ENCODE results near the gene TMC1. TPM values are rescaled to one million over a fixed set of nuclear protein-coding genes. Genes with fewer than 3 reads are reported as not detected.
A peak's percentile ranks its signal among the peaks of the same experiment; 100 is the strongest.

Gene TMC1
- total and polyA plus RNA-seq, 9 donors, result 0.12 to 1.4 (median 0.48) TPM

DNA sequence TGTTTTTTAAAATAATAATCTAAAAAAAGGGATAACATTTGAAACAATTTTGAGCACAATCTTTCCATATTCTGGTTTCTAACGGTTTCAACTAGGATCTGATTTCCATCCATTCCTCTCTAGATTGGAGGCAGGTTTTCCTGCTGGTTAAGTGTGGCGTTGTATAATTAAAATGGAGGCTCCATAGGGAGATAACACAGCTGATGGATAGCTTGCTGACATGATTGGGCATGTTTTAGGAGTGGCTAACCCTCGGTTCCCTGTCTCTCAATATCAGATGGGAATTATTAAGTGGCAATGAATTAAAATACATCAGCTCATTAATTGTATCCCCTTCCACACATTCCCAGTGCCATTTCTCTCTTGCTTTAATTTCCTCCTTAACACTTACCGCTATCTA, 222.4 kb downstream of the TMC1 start:
- TF ChIP-seq EP300 (IDR thresholded peaks at IDR 0.05), result no peak
- no peak for TF ChIP-seq CTCF (IDR thresholded peaks at IDR 0.05)
- TF ChIP-seq POLR2A (IDR thresholded peaks at IDR 0.05), result no peak

GRCh38 chr9:72749276-72749675, 227.9 kb downstream of the TMC1 start:
- Histone ChIP-seq H3K36me3 (no peaks in the 10 kb centered on the region), H3K27me3 (no peaks in the 10 kb centered on the region), H3K27ac (no peak overlapping the region), H3K9me3 (no peaks in the 10 kb centered on the region), H3K4me1 (ENCODE audit: insufficient read depth) (no peaks in the 10 kb centered on the region), H3K4me3 (no peak overlapping the region)
- intact Hi-C loops (cut with DNase I), result no loop called here
- TF ChIP-seq EP300 (IDR thresholded peaks at IDR 0.05) (no peak), CTCF (IDR thresholded peaks at IDR 0.05) (no peak), POLR2A (IDR thresholded peaks at IDR 0.05) (no peak)
- DNase-seq, result no peak
- 94 to 95% (median 95%) methylated on average over 5 of the region's 5 CpGs for whole genome bisulfite sequencing, 3 donors

More for the DNA sequence above, 222.4 kb downstream of the TMC1 start:
- no peaks in the 10 kb centered on the region for H3K36me3 ChIP-seq
- H3K4me1 ChIP-seq (ENCODE audit: insufficient read depth), result no peaks in the 10 kb centered on the region
- H3K4me3 ChIP-seq, result no peak overlapping the region
- H3K27ac ChIP-seq, result no peak overlapping the region
- no peaks in the 10 kb centered on the region for H3K27me3 ChIP-seq
- H3K9me3 ChIP-seq, result no peaks in the 10 kb centered on the region
- intact Hi-C loops (cut with DNase I), result no loop called here
- DNase-seq, result no peak
- 84 to 86% (median 85%) methylated on average over 4 of the region's 4 CpGs for WGBS, 3 donors

GRCh38 chr9:72751541-72751940, 230.1 kb downstream of the TMC1 start:
- Histone ChIP-seq H3K27ac (no peak overlapping the region), H3K4me1 (ENCODE audit: insufficient read depth) (no peaks in the 10 kb centered on the region), H3K9me3 (no peaks in the 10 kb centered on the region), H3K4me3 (no peak overlapping the region), H3K27me3 (no peaks in the 10 kb centered on the region), H3K36me3 (no peaks in the 10 kb centered on the region)
- DNase-seq, result no peak
- 70 to 73% (median 71%) methylated on average over 1 of the region's 1 CpG for WGBS, 3 donors
- intact Hi-C loops (cut with DNase I), result loop anchor here in 1 of 4 donors (10.0 kb wide), 1 partner anchor 467 kb away; no protein-coding TSS in a partner anchor
- no peak for TF ChIP-seq CTCF (IDR thresholded peaks at IDR 0.05)
- TF ChIP-seq EP300 (IDR thresholded peaks at IDR 0.05), result no peak
- TF ChIP-seq POLR2A (IDR thresholded peaks at IDR 0.05), result no peak

- no peak overlapping the region for H3K27ac ChIP-seq
- H3K4me3 ChIP-seq, result no peak overlapping the region
- WGBS, 3 donors, result 43 to 54% (median 46%) methylated on average over 8 of the region's 8 CpGs
- no peak for DNase-seq
- H3K4me1 ChIP-seq (ENCODE audit: insufficient read depth), result no peaks in the 10 kb centered on the region
- intact Hi-C loops (cut with DNase I), result loop anchor here in 1 of 4 donors (10.0 kb wide), 1 partner anchor 469 kb away; no protein-coding TSS in a partner anchor
- H3K36me3 ChIP-seq, result no peaks in the 10 kb centered on the region
- TF ChIP-seq CTCF (IDR thresholded peaks at IDR 0.05) (peak in 1 of 3 donors; percentile 20), EP300 (IDR thresholded peaks at IDR 0.05) (no peak)
- no peaks in the 10 kb centered on the region for H3K27me3 ChIP-seq
- no peaks in the 10 kb centered on the region for H3K9me3 ChIP-seq
These were observed 232.0 kb downstream of the TMC1 start for GRCh38 chr9:72753266-72753893.

Data from ovary (tissue), 9 donors.